Stimulated activated CD8-positive, alpha-beta memory T cell treated with anti-CD3 and anti-CD28 coated beads, Interleukin-12 subunit alpha, Interleukin-12 subunit beta, amount 100 ng/mL, for 4 hours (primary cell): ENCODE data around the gene RDH12.
"Not testable (repeated sequence)": the region's sequence is repeated elsewhere in the genome, so short reads cannot be mapped to it uniquely, and the experiment has no call there.

Experiments used
- DNase-seq: peaks from one replicate; pipeline ENCODE4 v3.0.0-alpha.2; 2020; ENCODE audit warnings: low read depth

Gene RDH12

GRCh38 chr14:67705211-67705610 lies 3.5 kb downstream of the RDH12 start:
- DNase-seq, result no peak

- DNase-seq, result not testable (repeated sequence)
Observed at GRCh38 chr14:67709346-67709745, 7.7 kb downstream of the RDH12 start.

GRCh38 chr14:67709796-67710195 lies 8.1 kb downstream of the RDH12 start:
- not testable (repeated sequence) for DNase-seq

- DNase-seq, result no peak
Observed at GRCh38 chr14:67710209-67710608, 8.5 kb downstream of the RDH12 start.

- no peak for DNase-seq
Observed at GRCh38 chr14:67717048-67717447, 15.4 kb downstream of the RDH12 start.

- DNase-seq, result no peak
Observed at GRCh38 chr14:67718265-67718664, 16.6 kb downstream of the RDH12 start.

- not testable (repeated sequence) for DNase-seq
Observed at GRCh38 chr14:67719385-67719784, 17.7 kb downstream of the RDH12 start.

GRCh38 chr14:67719866-67720265 lies 18.2 kb downstream of the RDH12 start:
- no peak for DNase-seq

- DNase-seq, result no peak
Observed at GRCh38 chr14:67721875-67722274, 20.2 kb downstream of the RDH12 start.

- DNase-seq, result no peak
Observed at GRCh38 chr14:67722293-67722692, 20.6 kb downstream of the RDH12 start.

GRCh38 chr14:67725171-67725570 lies 23.5 kb downstream of the RDH12 start:
- no peak for DNase-seq

- DNase-seq, result no peak
Observed at GRCh38 chr14:67727361-67727760, 25.7 kb downstream of the RDH12 start.

GRCh38 chr14:67728258-67728657 lies 26.6 kb downstream of the RDH12 start:
- no peak for DNase-seq

GRCh38 chr14:67729072-67729885 lies 27.6 kb downstream of the RDH12 start:
- DNase-seq, result no peak

- DNase-seq, result no peak
Observed at GRCh38 chr14:67733616-67734015, 31.9 kb downstream of the RDH12 start.

GRCh38 chr14:67734675-67735074 lies 33.0 kb downstream of the RDH12 start:
- DNase-seq, result no peak

GRCh38 chr14:67735336-67736147 lies 33.9 kb downstream of the RDH12 start:
- DNase-seq, result no peak

- no peak for DNase-seq
Observed at GRCh38 chr14:67736771-67737170, 35.1 kb downstream of the RDH12 start.

GRCh38 chr14:67738740-67739504 lies 37.2 kb downstream of the RDH12 start:
- no peak for DNase-seq

- DNase-seq, result no peak
Observed at GRCh38 chr14:67744046-67744445, 42.4 kb downstream of the RDH12 start.

- no peak for DNase-seq
Observed at GRCh38 chr14:67746927-67747326, 45.2 kb downstream of the RDH12 start.

- no peak for DNase-seq
Observed at GRCh38 chr14:67748312-67748711, 46.6 kb downstream of the RDH12 start.
